Measurements from ENCODE around the gene PRKCQ.

The PRKCQ gene

DNA sequence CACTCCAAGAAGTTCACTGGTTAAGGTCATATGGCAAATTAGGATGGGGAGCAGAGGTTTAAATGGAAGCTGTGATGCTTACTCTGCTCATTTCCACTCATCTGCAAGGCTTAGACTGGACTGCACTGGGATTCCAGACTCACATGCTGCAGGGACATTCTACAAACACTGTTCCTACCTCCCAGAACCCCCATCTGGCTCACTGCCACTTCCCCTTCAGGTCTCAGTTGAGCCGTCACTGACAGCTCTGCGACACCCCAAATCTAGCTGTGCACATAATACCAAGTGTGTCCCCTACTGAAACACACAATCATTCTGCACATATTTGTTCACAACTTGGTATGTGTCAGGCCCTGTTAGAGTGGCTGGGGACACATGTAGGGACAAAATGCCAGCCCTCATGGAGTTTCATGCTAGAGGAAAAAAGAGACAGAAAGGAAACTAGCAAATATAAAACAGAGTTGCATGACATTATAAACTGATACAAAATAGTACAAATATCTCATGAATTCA is 5.4 kb downstream of the PRKCQ start:
- DNase-seq (ENCODE audit: low read depth): no peak
- H3K4me3 ChIP-seq (ENCODE audit: low read length): no peak overlapping the region
- TF ChIP-seq, protein P1, sequence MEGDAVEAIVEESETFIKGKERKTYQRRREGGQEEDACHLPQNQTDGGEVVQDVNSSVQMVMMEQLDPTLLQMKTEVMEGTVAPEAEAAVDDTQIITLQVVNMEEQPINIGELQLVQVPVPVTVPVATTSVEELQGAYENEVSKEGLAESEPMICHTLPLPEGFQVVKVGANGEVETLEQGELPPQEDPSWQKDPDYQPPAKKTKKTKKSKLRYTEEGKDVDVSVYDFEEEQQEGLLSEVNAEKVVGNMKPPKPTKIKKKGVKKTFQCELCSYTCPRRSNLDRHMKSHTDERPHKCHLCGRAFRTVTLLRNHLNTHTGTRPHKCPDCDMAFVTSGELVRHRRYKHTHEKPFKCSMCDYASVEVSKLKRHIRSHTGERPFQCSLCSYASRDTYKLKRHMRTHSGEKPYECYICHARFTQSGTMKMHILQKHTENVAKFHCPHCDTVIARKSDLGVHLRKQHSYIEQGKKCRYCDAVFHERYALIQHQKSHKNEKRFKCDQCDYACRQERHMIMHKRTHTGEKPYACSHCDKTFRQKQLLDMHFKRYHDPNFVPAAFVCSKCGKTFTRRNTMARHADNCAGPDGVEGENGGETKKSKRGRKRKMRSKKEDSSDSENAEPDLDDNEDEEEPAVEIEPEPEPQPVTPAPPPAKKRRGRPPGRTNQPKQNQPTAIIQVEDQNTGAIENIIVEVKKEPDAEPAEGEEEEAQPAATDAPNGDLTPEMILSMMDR (conservative IDR thresholded peaks at IDR 0.05; ENCODE audit: low read depth, low read length): no peak

DNA sequence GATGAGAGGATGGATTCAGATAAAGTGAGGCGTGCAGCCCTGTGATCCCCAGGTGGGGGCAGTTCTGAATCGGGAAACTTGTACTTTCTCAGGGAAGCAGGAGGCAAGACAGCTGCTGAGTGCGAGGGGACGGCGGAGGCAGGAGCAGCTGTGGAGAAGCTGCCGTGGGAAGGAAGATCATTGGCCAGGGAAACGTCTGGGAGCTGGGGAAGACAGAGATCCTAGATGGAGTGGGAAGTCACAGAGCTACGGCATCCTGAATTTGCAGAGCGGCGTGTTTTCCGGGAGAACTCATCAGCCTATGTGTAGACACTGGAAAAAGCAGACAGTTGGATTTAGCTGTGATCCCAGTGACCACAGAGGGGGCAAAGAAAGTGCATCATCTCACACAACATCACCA is 9.2 kb downstream of the PRKCQ start:
- no peak overlapping the region for H3K4me3 ChIP-seq (ENCODE audit: low read length)
- TF ChIP-seq, protein P1 (conservative IDR thresholded peaks at IDR 0.05; ENCODE audit: low read depth, low read length): no peak
- DNase-seq (ENCODE audit: low read depth): no peak

DNA sequence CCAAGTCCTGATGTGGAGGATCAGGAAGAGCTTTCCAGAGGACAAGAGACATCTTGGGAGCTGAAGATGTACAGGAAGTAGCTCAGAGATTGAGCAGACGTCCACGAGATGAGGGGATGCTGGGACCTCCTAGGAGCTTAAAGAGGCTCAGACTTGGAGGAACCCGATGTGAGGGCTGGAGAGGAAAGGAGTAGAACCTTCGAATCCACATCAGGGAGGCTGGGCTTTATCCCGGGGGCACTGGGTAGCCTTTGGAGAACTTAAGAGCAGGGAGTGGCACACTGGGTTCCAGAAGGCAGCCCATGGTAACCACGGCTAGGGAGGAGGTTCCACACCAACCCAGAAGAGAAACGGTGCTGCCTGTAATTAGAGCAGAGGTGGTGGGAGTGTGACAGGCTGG is 10.8 kb downstream of the PRKCQ start:
- TF ChIP-seq, protein P1 (conservative IDR thresholded peaks at IDR 0.05; ENCODE audit: low read depth, low read length): no peak
- DNase-seq (ENCODE audit: low read depth): no peak
- H3K4me3 ChIP-seq (ENCODE audit: low read length): no peak overlapping the region

DNA sequence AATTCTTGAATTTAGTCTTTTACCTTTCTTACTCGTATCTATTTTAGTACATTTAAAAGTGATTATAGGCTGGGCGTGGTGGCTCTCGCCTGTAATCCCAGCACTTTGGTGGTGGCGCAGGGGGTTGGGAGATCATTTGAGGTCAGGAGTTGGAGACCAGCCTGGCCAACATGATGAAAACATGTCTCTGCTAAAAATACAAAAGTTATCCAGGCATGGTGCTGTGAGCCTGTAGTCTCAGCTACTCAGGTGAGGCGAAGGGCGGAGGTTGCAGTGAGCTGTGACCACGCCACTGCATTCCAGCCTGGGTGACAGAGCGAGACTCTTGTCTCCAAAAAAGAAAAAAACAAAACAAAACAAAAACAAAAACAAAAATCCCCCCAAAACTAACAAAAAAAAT is 12.2 kb downstream of the PRKCQ start:
- TF ChIP-seq, protein P1 (conservative IDR thresholded peaks at IDR 0.05; ENCODE audit: low read depth, low read length): no peak
- DNase-seq (ENCODE audit: low read depth): no peak
- no peak overlapping the region for H3K4me3 ChIP-seq (ENCODE audit: low read length)

DNA sequence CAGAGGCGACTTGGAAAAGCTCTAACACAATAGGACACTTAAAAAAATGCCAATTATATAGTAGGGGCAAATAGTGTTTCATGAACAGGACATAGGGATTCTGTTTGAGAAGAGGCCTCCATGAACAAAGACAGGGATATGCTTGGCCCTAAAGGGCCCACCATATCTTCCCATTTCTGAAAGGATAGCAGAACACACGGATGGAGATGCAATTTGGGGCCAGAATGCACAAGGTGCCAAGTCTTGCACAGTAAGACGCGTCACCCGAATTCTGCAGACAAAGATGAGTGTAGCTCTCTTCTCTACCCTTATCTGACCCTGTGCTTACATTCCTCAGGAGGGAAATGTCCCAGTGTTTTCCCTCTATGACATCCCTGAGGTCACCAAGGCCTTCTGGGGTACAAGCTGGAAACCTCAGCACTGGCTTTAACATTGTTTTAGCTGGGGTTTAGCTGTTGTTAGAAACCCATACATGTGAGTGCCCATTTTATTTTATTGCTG is 12.8 kb downstream of the PRKCQ start:
- DNase-seq (ENCODE audit: low read depth): no peak
- no peak overlapping the region for H3K4me3 ChIP-seq (ENCODE audit: low read length)
- TF ChIP-seq, protein P1 (conservative IDR thresholded peaks at IDR 0.05; ENCODE audit: low read depth, low read length): no peak

DNA sequence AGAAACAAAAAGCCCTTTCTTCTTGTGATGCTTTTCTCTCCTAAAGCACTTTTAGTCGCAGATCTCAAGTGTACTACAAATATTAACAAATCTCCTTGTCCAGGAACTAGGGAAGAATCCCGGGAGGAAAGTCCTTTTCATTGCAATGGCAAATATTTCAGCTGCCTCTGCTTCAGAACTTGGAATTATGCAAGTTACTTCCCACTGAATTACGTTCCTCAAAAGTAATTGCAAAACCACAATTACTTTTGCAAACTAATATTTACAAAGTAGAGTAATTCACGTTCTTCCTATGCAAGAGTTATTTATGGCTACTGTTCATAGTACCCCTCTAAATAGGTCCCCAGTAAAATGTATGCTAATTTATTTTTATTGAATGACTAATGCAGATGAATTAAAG is 14.5 kb downstream of the PRKCQ start:
- no peak overlapping the region for H3K4me3 ChIP-seq (ENCODE audit: low read length)
- TF ChIP-seq, protein P1 (conservative IDR thresholded peaks at IDR 0.05; ENCODE audit: low read depth, low read length): no peak
- no peak for DNase-seq (ENCODE audit: low read depth)

DNA sequence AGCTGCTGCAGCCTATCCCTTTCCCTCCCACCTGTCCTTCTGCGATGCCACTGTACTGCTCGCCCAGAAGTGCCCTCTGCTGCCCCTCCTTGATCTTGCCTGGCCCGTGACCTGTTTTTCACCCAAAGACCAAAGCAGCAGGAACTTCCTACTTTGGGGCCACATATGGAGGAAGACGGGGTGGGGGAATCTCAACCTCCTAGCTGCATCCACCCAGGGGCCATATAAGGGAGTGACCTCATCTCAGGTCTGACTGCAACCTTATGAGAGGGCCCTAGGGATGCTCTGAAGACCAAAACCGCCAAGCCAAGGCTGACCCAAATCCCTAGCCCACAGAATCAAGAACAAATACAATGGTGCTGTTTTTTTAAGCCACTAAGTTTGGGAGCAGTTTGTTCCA is 15.7 kb downstream of the PRKCQ start:
- TF ChIP-seq, protein P1 (conservative IDR thresholded peaks at IDR 0.05; ENCODE audit: low read depth, low read length): no peak
- no peak overlapping the region for H3K4me3 ChIP-seq (ENCODE audit: low read length)
- DNase-seq (ENCODE audit: low read depth): no peak

Data from retinal pigment epithelial cell (primary cell).